B cell (primary cell): ENCODE data around the gene CSRNP2. TPM values are rescaled to one million over a fixed set of nuclear protein-coding genes. Genes with fewer than 3 reads are reported as not detected.

Experiments used
- ATAC-seq: fragments of 200-7000 bp; cut with Tn5 transposase; one replicate; pipeline ENCODE4 v1.10.0; 2021; ENCODE audit warnings: low read depth, mild to moderate bottlenecking, moderate number of reproducible peaks, moderate library complexity
- CTCF ChIA-PET: fragments of 350-600 bp; sonication (Branson Sonifier 250); formaldehyde crosslinking; loops from one replicate; lab custom pipeline; 2021; ENCODE audit warnings: antibody characterized with exemption, inconsistent platforms; lab: Charles Lee
- POLR2A ChIA-PET: fragments of 350-600 bp; sonication (Branson Sonifier 250); formaldehyde crosslinking; loops from one replicate; lab custom pipeline; 2021; ENCODE audit warnings: antibody characterized with exemption; lab: Charles Lee
- DNase-seq: peaks from one replicate; pipeline ENCODE4 v3.0.0; 2013
- H2AFZ ChIP-seq: 2 replicates; pipeline ENCODE4 v1.6.1; 2012; ENCODE audit warnings: mild to moderate bottlenecking, low read depth, low read length; ENCODE audit not compliant: insufficient read depth, poor library complexity, severe bottlenecking
- H3K27ac ChIP-seq, 2 donors: 1 replicate in 1 of 2; 2 replicates in 1 of 2; pipeline ENCODE4 v1.5.1; 2012 to 2013; ENCODE audit warnings: low read length in 2 of 2, mild to moderate bottlenecking in 2 of 2, moderate library complexity in 1 of 2
- H3K27me3 ChIP-seq, 4 experiments: fragments of 200-600 bp in 1 of 4; sonication (generic) in 1 of 4; replicated peaks in 1 of 4; 1 replicate in 2 of 4; 2 replicates in 2 of 4; pipeline versions ENCODE4 v1.6.1 to v1.7.0; 2013 to 2016; ENCODE audit warnings: low read length in 3 of 4, mild to moderate bottlenecking in 2 of 4, mixed read lengths in 1 of 4, moderate library complexity in 1 of 4; ENCODE audit not compliant: insufficient read depth in 4 of 4, control insufficient read depth in 3 of 4; ENCODE audit errors: control extremely low read depth in 1 of 4
- H3K36me3 ChIP-seq, 2 experiments: replicated peaks in 1 of 2; 1 replicate in 1 of 2; 2 replicates in 1 of 2; pipeline versions ENCODE4 v1.6.1 to v1.7.1; 2013; ENCODE audit warnings: low read length in 1 of 2; ENCODE audit not compliant: insufficient read depth in 2 of 2, control insufficient read depth in 1 of 2; ENCODE audit errors: control extremely low read depth in 1 of 2, extremely low read depth in 1 of 2
- H3K4me1 ChIP-seq, 2 donors: fragments of 200-600 bp in 1 of 2; sonication (generic) in 1 of 2; 1 replicate in 1 of 2; 2 replicates in 1 of 2; pipeline versions ENCODE4 v1.5.1 to v1.6.1; 2013 to 2017; ENCODE audit warnings: low read length in 2 of 2; ENCODE audit not compliant: control insufficient read depth in 2 of 2, insufficient read depth in 2 of 2
- H3K4me2 ChIP-seq: replicated peaks from 2 replicates; pipeline ENCODE3; 2012; ENCODE audit warnings: mild to moderate bottlenecking, low read depth, low read length; ENCODE audit not compliant: poor library complexity, severe bottlenecking
- H3K4me3 ChIP-seq, 5 experiments: fragments of 200-600 bp in 1 of 5; sonication (generic) in 1 of 5; 1 replicate in 3 of 5; 2 replicates in 2 of 5; pipeline versions ENCODE4 v1.5.1 to v1.7.0; 2011 to 2016; ENCODE audit warnings: low read length in 4 of 5, mild to moderate bottlenecking in 4 of 5, low read depth in 2 of 5, control low read depth in 1 of 5, moderate library complexity in 1 of 5; ENCODE audit not compliant: insufficient read depth in 1 of 5; ENCODE audit errors: control extremely low read depth in 1 of 5, extremely low read depth in 1 of 5
- H3K79me2 ChIP-seq: fragments of 200-600 bp; sonication (generic); one replicate; pipeline ENCODE4 v1.6.0; 2016; ENCODE audit warnings: low read length; ENCODE audit not compliant: control insufficient read depth, insufficient read depth
- H3K9ac ChIP-seq: fragments of 200-600 bp; sonication (generic); 2 replicates; pipeline ENCODE4 v1.6.1; 2017; ENCODE audit warnings: mild to moderate bottlenecking, low read length, moderate library complexity
- H3K9me3 ChIP-seq, 3 donors: one replicate each; pipeline versions ENCODE4 v1.6.1 to v1.7.1; 2013; ENCODE audit warnings: low read length in 2 of 3; ENCODE audit not compliant: control insufficient read depth in 2 of 3, insufficient read depth in 1 of 3; ENCODE audit errors: control extremely low read depth in 1 of 3
- H4K20me1 ChIP-seq: 2 replicates; pipeline ENCODE4 v1.6.0; 2012; ENCODE audit warnings: mild to moderate bottlenecking, low read length; ENCODE audit not compliant: insufficient read depth, control insufficient read depth, poor library complexity, severe bottlenecking
- H3K27ac Mint-ChIP-seq: one replicate; pipeline ENCODE4 v1.8.0; 2021; ENCODE audit warnings: mixed read lengths
- H3K27me3 Mint-ChIP-seq: one replicate; pipeline ENCODE4 v1.8.0; 2021; ENCODE audit warnings: mixed read lengths
- H3K4me1 Mint-ChIP-seq: one replicate; pipeline ENCODE4 v1.8.0; 2021; ENCODE audit warnings: mixed read lengths
- H3K4me3 Mint-ChIP-seq: one replicate; pipeline ENCODE4 v1.8.0; 2021; ENCODE audit warnings: mixed read lengths
- H3K9me3 Mint-ChIP-seq: one replicate; pipeline ENCODE4 v1.8.0; 2022; ENCODE audit warnings: mixed read lengths; ENCODE audit not compliant: insufficient read depth
- CTCF ChIP-seq: fragments of 200-600 bp; IDR thresholded peaks from one replicate; pipeline ENCODE4 v1.8.0; 2022; ENCODE audit warnings: antibody characterized with exemption, mild to moderate bottlenecking
- EZH2 ChIP-seq: IDR thresholded peaks from 2 replicates; pipeline ENCODE4 v1.6.1; 2012; ENCODE audit warnings: borderline replicate concordance, low read depth, mild to moderate bottlenecking, moderate library complexity, low read length; ENCODE audit not compliant: insufficient read depth, poor library complexity, severe bottlenecking
- WGBS: methylation state at CpG from one replicate; pipeline ENCODE4 v1.1.5; 2013; ENCODE audit warnings: missing lambda C conversion rate; ENCODE audit not compliant: insufficient coverage; 5-methylcytosine and 5-hydroxymethylcytosine counted together
- intact Hi-C: fragments of 100-400 bp; cut with micrococcal nuclease; formaldehyde crosslinking; loops from one replicate; pipeline ENCODE4 v1.10.0; 2022
- polyA plus RNA-seq: library from polyadenylated mRNA; depleted of rRNA; stranded (reverse); fragments of >200 nt; gene quantifications from 2 replicates; pipeline ENCODE4 v1.2.3, GENCODE V29; 2012
- total RNA-seq, 2 donors: library from RNA; stranded (reverse); fragments of 120-200 nt in 1 of 2; gene quantifications; 1 replicate in 1 of 2; 2 replicates in 1 of 2; pipeline versions ENCODE4 v1.2.3 to v1.2.4, GENCODE V29; 2013 to 2022

CSRNP2 gene
- total and polyA plus RNA-seq, 2 donors (not counting 1 experiment from before 2014, with no cell fraction given): 10.3 to 49.8 TPM

- WGBS: no CpG with 5 or more reads among the region's 2 CpGs
- no peaks in the 10 kb centered on the region for H3K9me3 ChIP-seq
- Mint-ChIP-seq H3K27me3 (no peaks in the 10 kb centered on the region), H3K4me1 (no peaks in the 10 kb centered on the region), H3K9me3 (no peaks in the 10 kb centered on the region), H3K27ac (no peak overlapping the region), H3K4me3 (no peak overlapping the region)
- intact Hi-C loops: no loop called here
- CTCF ChIA-PET: no interaction called here
- H4K20me1 ChIP-seq: no peaks in the 10 kb centered on the region
- POLR2A ChIA-PET: no interaction called here
- DNase-seq (no peak), ATAC-seq (no peak)
- H3K4me1 ChIP-seq: no peaks in the 10 kb centered on the region
- H2AFZ ChIP-seq: no peak overlapping the region
- no peak overlapping the region for H3K27ac ChIP-seq
- no peak overlapping the region for H3K4me3 ChIP-seq
- no peak for TF ChIP-seq EZH2
- H3K36me3 ChIP-seq: peaks cover 0 to 3% of the 10 kb centered on the region in 2 experiments
- H3K27me3 ChIP-seq: no peaks in the 10 kb centered on the region
- H3K9ac ChIP-seq: no peak overlapping the region
- peaks cover 2% of the 10 kb centered on the region for H3K79me2 ChIP-seq
- no peak overlapping the region for H3K4me2 ChIP-seq
These were observed 43.8 kb upstream of the CSRNP2 start for GRCh38 chr12:51127050-51127729.

- no peak for ATAC-seq
- DNase-seq: no peak
- H3K27me3 ChIP-seq: no peaks in the 10 kb centered on the region
- no peak overlapping the region for H3K4me2 ChIP-seq
- no peak overlapping the region for H3K4me3 ChIP-seq
- no peaks in the 10 kb centered on the region for H3K9me3 Mint-ChIP-seq
- no peak overlapping the region for H3K27ac ChIP-seq
- no peak overlapping the region for H2AFZ ChIP-seq
- ChIA-PET CTCF (no interaction called here), POLR2A (interaction anchor here (0.7 kb wide), 1 partner anchor 50 kb away, joined by 5 read pairs; no protein-coding TSS in a partner anchor)
- H3K36me3 ChIP-seq: peaks cover 0 to 3% of the 10 kb centered on the region in 2 experiments
- 100% methylated on average over 1 of the region's 2 CpGs for WGBS
- no peak overlapping the region for H3K27ac Mint-ChIP-seq
- intact Hi-C loops: no loop called here
- H3K79me2 ChIP-seq: peaks cover 2% of the 10 kb centered on the region
- H3K27me3 Mint-ChIP-seq: no peaks in the 10 kb centered on the region
- no peak overlapping the region for H3K9ac ChIP-seq
- H3K4me1 ChIP-seq: no peaks in the 10 kb centered on the region
- no peaks in the 10 kb centered on the region for H4K20me1 ChIP-seq
- no peak overlapping the region for H3K4me3 Mint-ChIP-seq
- TF ChIP-seq EZH2 (no peak), CTCF (no peak)
- H3K4me1 Mint-ChIP-seq: no peaks in the 10 kb centered on the region
- no peaks in the 10 kb centered on the region for H3K9me3 ChIP-seq
These were observed 42.9 kb upstream of the CSRNP2 start for GRCh38 chr12:51126297-51126696.
